Astrocyte of the hippocampus (primary cell): Measurements from ENCODE around the gene OR5H14.
A peak's percentile ranks its signal among the peaks of the same experiment; 100 is the strongest.

Experiments
- DNase-seq: peaks from one replicate; pipeline ENCODE4 v3.0.0; 2011; ENCODE audit warnings: low read depth, low spot score

Gene OR5H14

DNA sequence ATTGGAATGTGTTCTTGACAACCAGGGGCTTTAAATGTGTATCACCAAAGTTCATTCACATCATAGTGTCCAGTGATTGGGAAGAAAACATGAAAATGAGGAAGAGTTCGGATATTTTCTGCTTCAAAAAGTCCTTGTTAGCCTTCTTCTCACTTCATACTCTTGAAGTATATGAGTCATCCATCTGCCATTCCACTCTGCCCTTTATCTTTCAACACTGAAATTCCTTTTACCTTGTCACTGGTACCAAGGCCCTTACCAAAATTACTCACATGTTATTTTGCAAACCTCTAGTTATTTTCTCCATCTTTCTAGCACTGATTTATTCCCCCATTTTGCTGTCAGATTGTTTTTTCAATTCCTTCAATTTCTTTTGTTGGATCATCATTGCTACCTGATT is 51.7 kb downstream of the OR5H14 start:
- DNase-seq, result peak; percentile 2
